Urinary bladder (tissue), 4 donors: ENCODE data around the gene HDHD3. TPM values are rescaled to one million over a fixed set of nuclear protein-coding genes. Genes with fewer than 3 reads are reported as not detected.
"Not testable (repeated sequence)": the region's sequence is repeated elsewhere in the genome, so short reads cannot be mapped to it uniquely, and the experiment has no call there.

Experiments used
- DNase-seq: peaks from one replicate; pipeline ENCODE4 v3.0.0-alpha.2; 2015; ENCODE audit errors: extremely low spot score
- H3K27ac ChIP-seq: one replicate; pipeline ENCODE4 v1.5.1; 2013; ENCODE audit warnings: low read depth, mild to moderate bottlenecking, moderate library complexity
- H3K36me3 ChIP-seq: one replicate; pipeline ENCODE4 v1.6.1; 2013; ENCODE audit warnings: mild to moderate bottlenecking, moderate library complexity; ENCODE audit not compliant: insufficient read depth
- H3K4me1 ChIP-seq: one replicate; pipeline ENCODE4 v1.6.1; 2013; ENCODE audit warnings: mild to moderate bottlenecking, moderate library complexity; ENCODE audit not compliant: insufficient read depth
- H3K4me3 ChIP-seq: one replicate; pipeline ENCODE4 v1.5.1; 2013; ENCODE audit warnings: low read depth, low read length
- WGBS: extraction: QIAGEN DNeasy Blood & Tissue Kit; methylation state at CpG from one replicate; pipeline ENCODE4 v1.1.7; 2013; 5-methylcytosine and 5-hydroxymethylcytosine counted together
- polyA plus RNA-seq: library from polyadenylated mRNA; stranded (reverse); fragments of 200-250 nt; gene quantifications from one replicate; pipeline ENCODE4 v1.2.3, GENCODE V29; 2013
- total RNA-seq: library from RNA; depleted of rRNA; stranded (reverse); fragments of >200 nt; gene quantifications from one replicate; pipeline ENCODE4 v1.2.3, GENCODE V29; 2014
- donor health status: healthy with polysubstance abuse.
- donor health status: healthy.

HDHD3 gene
- total and polyA plus RNA-seq, 2 donors: 5.1 to 32.2 TPM

- H3K4me3 ChIP-seq, H3K27ac ChIP-seq, H3K36me3 ChIP-seq, H3K4me1 ChIP-seq, DNase-seq: not testable (repeated sequence)
- 88% methylated on average over 3 of the region's 3 CpGs for WGBS
These were observed 11.1 kb downstream of the HDHD3 start for GRCh38 chr9:113365652-113366051.

GRCh38 chr9:113364951-113365350 is 11.8 kb downstream of the HDHD3 start:
- Histone ChIP-seq H3K27ac (no peak overlapping the region), H3K36me3 (no peaks in the 10 kb centered on the region), H3K4me1 (no peaks in the 10 kb centered on the region), H3K4me3 (no peak overlapping the region)
- WGBS: 71% methylated on average over 1 of the region's 1 CpG
- no peak for DNase-seq

GRCh38 chr9:113363336-113363735 is 13.4 kb downstream of the HDHD3 start:
- Histone ChIP-seq H3K4me3 (no peak overlapping the region), H3K27ac (no peak overlapping the region), H3K36me3 (no peaks in the 10 kb centered on the region), H3K4me1 (no peaks in the 10 kb centered on the region)
- WGBS: 74% methylated on average over 3 of the region's 3 CpGs
- no peak for DNase-seq

DNA sequence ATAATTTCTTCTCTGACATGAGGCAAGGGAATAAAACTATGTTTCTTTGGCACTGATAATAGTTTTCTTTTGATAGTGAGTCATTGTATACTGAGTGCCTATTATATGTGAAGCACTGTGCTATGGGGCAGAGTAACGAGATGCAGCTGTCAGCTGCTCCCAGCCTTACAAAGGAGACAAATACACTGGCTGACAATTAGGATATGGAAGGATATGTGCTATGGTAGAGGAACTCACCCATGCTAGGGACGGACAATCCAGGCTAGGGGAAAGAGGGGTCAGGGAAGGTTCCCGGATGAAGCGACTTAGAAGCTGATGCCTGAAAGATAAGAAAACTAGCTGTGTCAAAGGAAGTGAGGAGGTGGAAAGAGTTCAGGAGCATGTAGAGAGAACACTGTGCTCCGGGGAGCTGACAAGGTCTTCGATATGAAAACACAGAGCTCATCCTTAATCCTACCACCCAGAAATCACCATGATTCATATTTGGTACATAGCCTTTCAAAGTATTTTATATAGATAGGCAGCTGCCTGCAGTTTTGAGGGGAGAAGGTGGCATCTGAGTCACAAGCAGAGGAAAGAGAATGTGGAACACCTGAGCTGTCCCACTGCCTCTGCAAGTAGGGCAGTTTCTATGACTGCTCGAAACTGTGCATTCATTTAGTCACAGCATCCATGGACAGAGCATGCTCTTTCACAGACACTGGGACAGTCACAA is 15.3 kb downstream of the HDHD3 start:
- no peak for DNase-seq
- Histone ChIP-seq H3K27ac (no peak overlapping the region), H3K4me1 (no peaks in the 10 kb centered on the region), H3K36me3 (no peaks in the 10 kb centered on the region), H3K4me3 (no peak overlapping the region)
- 34% methylated on average over 7 of the region's 7 CpGs for WGBS

DNA sequence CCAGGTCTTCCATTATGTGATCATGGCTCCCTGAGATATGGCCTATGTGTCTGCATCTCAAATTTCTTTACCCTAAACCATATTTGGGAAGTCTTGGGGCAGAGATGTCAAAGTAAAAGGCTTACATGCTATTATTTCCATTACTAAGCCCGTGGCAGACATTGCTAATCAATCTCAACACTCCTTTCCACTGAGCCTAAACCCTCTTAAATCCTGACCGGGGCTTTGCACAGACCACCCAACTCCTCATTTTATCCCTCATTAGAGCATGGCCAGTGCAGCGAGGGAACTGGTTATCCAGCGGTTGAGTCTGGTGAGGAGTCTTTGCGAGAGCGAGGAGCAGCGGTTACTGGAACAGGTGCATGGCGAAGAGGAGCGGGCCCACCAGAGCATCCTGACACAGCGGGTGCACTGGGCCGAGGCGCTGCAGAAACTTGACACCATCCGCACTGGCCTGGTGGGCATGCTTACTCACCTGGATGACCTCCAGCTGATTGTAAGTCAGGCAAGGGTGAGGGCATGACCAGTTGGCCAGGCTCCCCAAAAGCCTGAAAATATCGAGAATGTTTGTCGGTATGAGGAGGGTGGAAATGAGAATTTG is 16.4 kb downstream of the HDHD3 start:
- DNase-seq: no peak
- H3K4me1 ChIP-seq: no peaks in the 10 kb centered on the region
- 86% methylated on average over 15 of the region's 15 CpGs for WGBS
- no peak overlapping the region for H3K4me3 ChIP-seq
- no peaks in the 10 kb centered on the region for H3K36me3 ChIP-seq
- H3K27ac ChIP-seq: no peak overlapping the region

GRCh38 chr9:113359385-113359784 is 17.4 kb downstream of the HDHD3 start:
- WGBS: 88% methylated on average over 1 of the region's 1 CpG
- Histone ChIP-seq H3K4me1 (no peaks in the 10 kb centered on the region), H3K27ac (no peak overlapping the region), H3K4me3 (no peak overlapping the region), H3K36me3 (no peaks in the 10 kb centered on the region)
- no peak for DNase-seq

DNA sequence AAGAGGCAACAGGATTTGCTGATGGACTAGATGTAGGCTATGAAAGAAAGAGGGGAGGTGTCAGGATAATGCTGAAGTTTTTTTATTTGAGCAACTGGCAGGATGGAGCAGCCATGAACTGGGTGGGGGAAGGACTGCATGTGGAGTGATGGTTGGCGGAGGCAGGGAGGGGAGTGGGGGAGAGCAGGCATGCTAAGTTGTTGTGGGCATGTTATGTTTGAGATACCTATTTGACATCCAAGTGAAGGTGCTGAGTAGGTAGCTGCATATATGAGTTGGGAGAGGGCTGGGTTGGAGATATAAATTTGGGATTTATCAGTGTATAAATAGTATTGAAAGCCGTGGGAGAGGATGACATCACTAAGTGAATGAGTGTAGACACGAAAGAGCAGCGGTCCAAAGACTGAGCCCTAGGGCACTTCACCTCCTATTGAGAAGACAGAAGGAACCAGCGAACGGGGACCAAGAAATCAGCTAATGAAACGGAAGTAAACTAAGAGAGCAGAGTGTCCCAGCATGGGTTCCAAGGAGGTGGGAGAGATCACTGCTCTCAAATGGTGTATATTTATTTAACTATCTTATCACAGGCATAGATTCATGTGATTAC is 20.0 kb downstream of the HDHD3 start:
- H3K4me3 ChIP-seq: no peak overlapping the region
- 76% methylated on average over 7 of the region's 7 CpGs for WGBS
- no peak overlapping the region for H3K27ac ChIP-seq
- DNase-seq: no peak
- H3K4me1 ChIP-seq: no peaks in the 10 kb centered on the region
- H3K36me3 ChIP-seq: no peaks in the 10 kb centered on the region

DNA sequence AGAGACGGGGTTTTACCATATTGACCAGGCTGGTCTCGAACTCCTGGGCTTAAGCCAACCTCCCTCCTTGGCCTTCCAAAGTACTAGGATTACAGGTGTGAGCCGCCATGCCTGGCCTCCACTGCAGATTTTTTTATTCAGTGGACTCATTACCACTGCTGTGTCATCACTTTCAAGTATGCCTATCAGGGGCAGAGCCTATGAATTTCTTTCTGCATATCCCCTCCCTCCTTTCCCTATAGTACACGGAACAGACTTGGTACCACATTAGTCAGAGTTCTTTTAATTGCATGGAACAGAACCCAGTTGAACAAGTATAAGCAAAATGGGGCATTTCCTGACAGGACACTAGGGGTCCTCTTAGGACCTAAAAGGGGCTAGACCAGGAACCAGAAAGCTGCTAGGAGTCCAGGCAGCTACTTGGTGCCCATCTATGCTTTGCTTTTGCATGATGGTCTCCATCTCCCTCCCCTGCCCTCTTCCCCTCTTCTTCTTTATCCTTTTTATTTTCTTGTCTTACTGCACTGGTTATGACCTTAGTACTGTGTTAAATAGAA is 21.7 kb downstream of the HDHD3 start:
- Histone ChIP-seq H3K27ac (no peak overlapping the region), H3K36me3 (no peaks in the 10 kb centered on the region), H3K4me3 (no peak overlapping the region), H3K4me1 (no peaks in the 10 kb centered on the region)
- DNase-seq: no peak
- whole genome bisulfite sequencing: 86% methylated on average over 4 of the region's 4 CpGs

DNA sequence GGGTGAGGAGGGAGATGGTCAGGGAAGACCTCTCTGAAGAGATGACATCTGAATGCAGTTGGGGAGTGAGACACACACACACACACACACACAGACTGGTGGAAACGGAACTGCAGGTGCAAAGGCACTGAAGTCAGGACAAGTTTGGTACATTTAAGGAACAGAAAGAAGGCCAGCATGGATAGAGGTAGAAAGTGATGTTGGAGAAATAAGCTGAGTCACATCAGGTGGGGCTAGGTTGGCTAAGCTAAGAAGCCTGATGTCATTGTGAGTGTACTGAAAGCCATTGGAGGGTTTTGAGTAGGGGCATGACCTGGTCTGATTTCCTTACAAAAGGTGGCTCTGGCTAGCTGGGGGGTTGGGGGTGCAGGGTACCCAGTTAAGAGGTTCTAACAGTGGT is 24.4 kb downstream of the HDHD3 start:
- no peaks in the 10 kb centered on the region for H3K36me3 ChIP-seq
- H3K4me1 ChIP-seq: no peaks in the 10 kb centered on the region
- WGBS: 82% methylated on average over 1 of the region's 1 CpG
- H3K4me3 ChIP-seq: no peak overlapping the region
- no peak overlapping the region for H3K27ac ChIP-seq
- DNase-seq: no peak

DNA sequence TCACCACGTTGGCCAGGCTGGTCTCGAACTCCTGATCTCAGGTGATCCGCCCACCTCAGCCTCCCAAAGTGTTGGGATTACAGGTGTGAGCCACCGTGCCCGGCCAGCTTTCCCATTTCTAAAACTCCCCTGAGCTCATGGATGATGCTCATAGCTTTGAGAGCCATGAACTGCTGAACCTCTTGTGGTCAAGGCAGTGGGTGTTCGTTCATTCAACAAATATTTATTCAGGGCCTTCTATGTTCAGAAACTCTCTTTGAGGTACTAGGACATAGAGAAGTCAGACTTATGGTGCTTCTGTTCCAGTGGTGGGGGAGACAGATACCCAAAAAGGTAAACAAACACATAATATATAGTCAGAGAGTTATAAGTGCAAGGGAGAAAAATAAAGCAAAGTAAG is 24.8 kb downstream of the HDHD3 start:
- no peak overlapping the region for H3K4me3 ChIP-seq
- H3K36me3 ChIP-seq: no peaks in the 10 kb centered on the region
- 79% methylated on average over 6 of the region's 6 CpGs for WGBS
- no peaks in the 10 kb centered on the region for H3K4me1 ChIP-seq
- no peak overlapping the region for H3K27ac ChIP-seq
- DNase-seq: no peak

GRCh38 chr9:113350937-113351336 is 25.8 kb downstream of the HDHD3 start:
- Histone ChIP-seq H3K27ac (no peak overlapping the region), H3K4me3 (no peak overlapping the region), H3K36me3 (no peaks in the 10 kb centered on the region), H3K4me1 (no peaks in the 10 kb centered on the region)
- WGBS: 56% methylated on average over 6 of the region's 6 CpGs
- DNase-seq: no peak

DNA sequence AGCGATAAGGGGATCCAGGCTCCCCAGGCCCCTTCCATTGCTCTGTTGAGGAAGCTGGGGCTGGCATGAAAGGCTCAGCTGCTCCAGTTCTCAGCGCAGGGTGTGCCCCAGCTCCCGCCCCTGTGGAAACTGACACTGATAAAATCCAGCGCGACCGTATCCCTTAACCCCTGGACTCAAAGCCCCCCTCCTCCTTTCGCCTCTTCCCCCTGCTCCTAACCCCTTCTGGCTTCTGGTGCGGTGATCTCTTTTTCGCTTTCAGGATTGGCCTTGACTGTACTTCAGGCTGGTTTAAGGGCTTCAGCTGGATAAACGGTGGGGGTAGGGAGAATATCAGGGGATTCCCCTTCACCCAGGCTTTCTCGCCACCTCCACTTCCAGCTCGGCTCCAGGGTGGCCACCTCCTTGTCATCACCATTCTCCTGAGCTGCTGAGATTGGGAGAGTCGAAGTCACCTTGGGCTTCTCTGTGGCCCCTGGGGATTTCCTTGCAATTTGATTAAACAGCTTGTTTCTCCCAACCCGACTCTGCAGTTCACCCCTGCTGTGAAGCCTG is 26.6 kb downstream of the HDHD3 start:
- no peak overlapping the region for H3K4me3 ChIP-seq
- no peak for DNase-seq
- WGBS: 11% methylated on average over 14 of the region's 14 CpGs
- no peak overlapping the region for H3K27ac ChIP-seq
- H3K36me3 ChIP-seq: no peaks in the 10 kb centered on the region
- no peaks in the 10 kb centered on the region for H3K4me1 ChIP-seq

- Histone ChIP-seq H3K4me3 (peak within 1 kb of the TSS; percentile 57), H3K27ac (no peak within 1 kb of the TSS), H3K4me1 (no peaks in the 10 kb centered on the region), H3K36me3 (no peaks in the 10 kb centered on the region)
- WGBS: 2% methylated on average over 71 of the region's 71 CpGs
- DNase-seq: no peak
These were observed 27.2 kb downstream of the HDHD3 start, which contains the start of gene BSPRY for GRCh38 chr9:113349445-113350094. Gene BSPRY, plus strand, starts transcription at chr9:113349541. Its CDS starts 39 bp downstream, at chr9:113349580.
